Heart left ventricle (tissue), 13 donors: ENCODE data around the gene CELF4.

Source experiments
- POLR2A ChIP-seq, 2 donors: fragments of 450-650 bp; IDR thresholded peaks; one replicate each; pipeline ENCODE4 v1.6.1; 2017; ENCODE audit warnings: antibody characterized with exemption in 2 of 2, mild to moderate bottlenecking in 2 of 2, moderate library complexity in 2 of 2
- TF ChIP-seq, protein P1 (sequence below), 12 donors: fragments of 200-600 bp; sonication (generic) in 4 of 12; IDR thresholded peaks; one replicate each; pipeline versions ENCODE4 v1.5.0 to v1.8.0; 2018 to 2022; ENCODE audit warnings: antibody characterized with exemption in 12 of 12, mild to moderate bottlenecking in 5 of 12
- donor health status: ischemic (EF 13 %, LVEDD 7.1; RV severe dilation, severe dysfunction).
- donor health status: DM: no; HTN: yes; CAD: no.
- donor health status: DM: no; HTN: no; CAD: no.
- donor health status: ischemic (EF 25% LVEDD 6.9; RV normal size, moderate dysfunction).
- donor health status: ischemic (EF 25% LVEDD 5.7; RV mildly dilated, moderate dysfunction).
- donor health status: ischemic (EF 35%, LVEDD 5.7; RV mildly dilated, moderate dysfunction).
- donor health status: nonischemic (EF 11% LVEDD 7.7; RV severe dilation, severe dysfunction).
- donor health status: DM: yes; HTN: yes; CAD: no.
- donor health status: PGD.
- donor health status: ischemic (EF 29% LVEDD 5.4; RV normal size, mild dysfunction).
- donor health status: nonischemic (EF 23%, LVEDD 6.1; RV moderate dilation, normal function).

DNA sequence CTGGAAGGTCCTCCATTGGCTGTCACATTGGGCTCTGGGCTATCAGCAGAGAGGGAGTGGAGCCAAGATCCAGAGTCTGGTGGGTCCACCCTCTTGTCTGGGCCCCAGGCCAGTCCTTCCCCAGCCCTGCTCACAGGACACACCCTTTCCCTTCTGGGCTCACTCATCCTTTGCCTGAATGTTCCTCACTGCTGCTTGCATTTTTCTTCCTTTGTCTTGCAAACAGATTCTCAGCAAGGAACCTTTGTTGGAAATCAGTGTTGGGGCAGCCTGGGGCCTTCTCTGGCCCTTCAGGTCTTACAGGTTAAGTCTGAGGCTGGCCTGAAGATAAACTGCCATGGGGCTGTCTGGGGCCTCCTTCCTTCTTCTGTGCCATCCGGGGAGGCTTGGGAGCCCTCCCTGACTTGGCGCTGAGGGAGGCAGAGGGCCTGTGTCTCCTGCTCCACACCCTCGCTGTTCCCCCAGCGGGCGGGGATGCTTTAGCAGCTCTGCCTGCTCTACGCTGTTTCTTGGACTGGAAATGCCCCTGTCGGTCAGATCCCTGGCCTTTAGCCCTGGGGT lies 11.5 kb upstream of the CELF4 start:
- TF ChIP-seq, protein P1, sequence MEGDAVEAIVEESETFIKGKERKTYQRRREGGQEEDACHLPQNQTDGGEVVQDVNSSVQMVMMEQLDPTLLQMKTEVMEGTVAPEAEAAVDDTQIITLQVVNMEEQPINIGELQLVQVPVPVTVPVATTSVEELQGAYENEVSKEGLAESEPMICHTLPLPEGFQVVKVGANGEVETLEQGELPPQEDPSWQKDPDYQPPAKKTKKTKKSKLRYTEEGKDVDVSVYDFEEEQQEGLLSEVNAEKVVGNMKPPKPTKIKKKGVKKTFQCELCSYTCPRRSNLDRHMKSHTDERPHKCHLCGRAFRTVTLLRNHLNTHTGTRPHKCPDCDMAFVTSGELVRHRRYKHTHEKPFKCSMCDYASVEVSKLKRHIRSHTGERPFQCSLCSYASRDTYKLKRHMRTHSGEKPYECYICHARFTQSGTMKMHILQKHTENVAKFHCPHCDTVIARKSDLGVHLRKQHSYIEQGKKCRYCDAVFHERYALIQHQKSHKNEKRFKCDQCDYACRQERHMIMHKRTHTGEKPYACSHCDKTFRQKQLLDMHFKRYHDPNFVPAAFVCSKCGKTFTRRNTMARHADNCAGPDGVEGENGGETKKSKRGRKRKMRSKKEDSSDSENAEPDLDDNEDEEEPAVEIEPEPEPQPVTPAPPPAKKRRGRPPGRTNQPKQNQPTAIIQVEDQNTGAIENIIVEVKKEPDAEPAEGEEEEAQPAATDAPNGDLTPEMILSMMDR (IDR thresholded peaks at IDR 0.05) = no peak
- TF ChIP-seq POLR2A (IDR thresholded peaks at IDR 0.05) = no peak
